ENCODE results near the gene RPL36AL. TPM values are rescaled to one million over a fixed set of nuclear protein-coding genes. Genes with fewer than 3 reads are reported as not detected.

The RPL36AL gene
- total RNA-seq, 2 experiments from 2014 or later: 339 to 370 TPM

GRCh38 chr14:49574038-49574437 is 46.4 kb downstream of the RPL36AL start:
- TF ChIP-seq CTCF (IDR thresholded peaks at IDR 0.05): no peak
- no peaks in the 10 kb centered on the region for H3K9me3 Mint-ChIP-seq
- CTCF ChIA-PET: interaction anchor here (0.5 kb wide), 1 partner anchor 38 kb away, joined by 3 read pairs; no protein-coding TSS in a partner anchor
- H3K27ac Mint-ChIP-seq: no peak overlapping the region
- peaks cover 11% of the 10 kb centered on the region for H3K4me1 Mint-ChIP-seq (ENCODE audit: low read depth)
- H3K4me3 Mint-ChIP-seq: no peak overlapping the region
- ATAC-seq (ENCODE audit: poor library complexity) (no peak), DNase-seq (no peak)
- no peaks in the 10 kb centered on the region for H3K27me3 Mint-ChIP-seq
- intact Hi-C loops (cut with DNase I, micrococcal nuclease): no loop called here
- POLR2A ChIA-PET: no interaction called here
- H3K4me1 ChIP-seq (ENCODE audit: insufficient read depth, low read length): no peaks in the 10 kb centered on the region
- H3K36me3 ChIP-seq (ENCODE audit: insufficient read depth, low read length): peaks cover 27% of the 10 kb centered on the region
- peaks cover 73% of the 10 kb centered on the region for H3K36me3 Mint-ChIP-seq (ENCODE audit: low read depth)
- H3K27me3 ChIP-seq (ENCODE audit: control insufficient read depth in 1 of 2, insufficient read depth in 2 of 2, low read length in 2 of 2): no peaks in the 10 kb centered on the region
- H3K27ac ChIP-seq (ENCODE audit: low read depth in 1 of 2, low read length in 2 of 2): no peak overlapping the region
- no peak overlapping the region for H3K4me3 ChIP-seq (ENCODE audit: low read length)
- peaks cover 4 to 6% of the 10 kb centered on the region in 2 experiments for H3K9me3 ChIP-seq (ENCODE audit: control insufficient read depth in 1 of 2, insufficient read depth in 1 of 2, low read length in 2 of 2)

- ATAC-seq (ENCODE audit: poor library complexity) (no peak), DNase-seq (no peak)
- Histone ChIP-seq H3K4me1 (ENCODE audit: insufficient read depth, low read length) (no peaks in the 10 kb centered on the region), H3K36me3 (ENCODE audit: insufficient read depth, low read length) (peaks cover 7% of the 10 kb centered on the region), H3K4me3 (ENCODE audit: low read length) (no peak overlapping the region), H3K27me3 (ENCODE audit: control insufficient read depth in 1 of 2, insufficient read depth in 2 of 2, low read length in 2 of 2) (no peaks in the 10 kb centered on the region), H3K9me3 (ENCODE audit: control insufficient read depth in 1 of 2, insufficient read depth in 1 of 2, low read length in 2 of 2) (peaks cover 4 to 6% of the 10 kb centered on the region in 2 experiments), H3K27ac (ENCODE audit: low read depth in 1 of 2, low read length in 2 of 2) (no peak overlapping the region)
- intact Hi-C loops (cut with DNase I, micrococcal nuclease): no loop called here
- H3K27me3 Mint-ChIP-seq: no peaks in the 10 kb centered on the region
- no peak overlapping the region for H3K27ac Mint-ChIP-seq
- ChIA-PET POLR2A (no interaction called here), CTCF (no interaction called here)
- no peak for TF ChIP-seq CTCF (IDR thresholded peaks at IDR 0.05)
- no peaks in the 10 kb centered on the region for H3K9me3 Mint-ChIP-seq
- H3K4me1 Mint-ChIP-seq (ENCODE audit: low read depth): no peaks in the 10 kb centered on the region
- H3K4me3 Mint-ChIP-seq: no peak overlapping the region
- peaks cover 38% of the 10 kb centered on the region for H3K36me3 Mint-ChIP-seq (ENCODE audit: low read depth)
Measured at GRCh38 chr14:49569281-49569680, 51.1 kb downstream of the RPL36AL start.

Other genes with a start within 250 kb of the RPL36AL start
- 1,000 to 10,000 TPM; 3,356 to 3,996 TPM for gene RPS29, start 34.2 kb downstream of the RPL36AL start, total RNA-seq
- 1 to 10 TPM; 3.2 to 5.8 TPM for gene LRR1, start 21.7 kb downstream of the RPL36AL start, total RNA-seq
- gene MGAT2, start 173 bp upstream of the RPL36AL start, total RNA-seq: 10 to 100 TPM; 15.0 to 15.1 TPM
- gene DNAAF2, start 14.6 kb upstream of the RPL36AL start, total RNA-seq: 1 to 10 TPM; 7.5 to 8.0 TPM
- 1 to 10 TPM; 1.2 to 1.4 TPM for gene POLE2, start 67.6 kb upstream of the RPL36AL start, total RNA-seq
- 10 to 100 TPM in 1 of 2 experiments, 1 to 10 TPM in 1; 9.8 to 11.8 TPM for gene KLHDC1, start 72.5 kb upstream of the RPL36AL start, total RNA-seq
- 100 to 1,000 TPM; 142 to 143 TPM for gene KLHDC2, start 147.5 kb upstream of the RPL36AL start, total RNA-seq
- 10 to 100 TPM; 96.0 to 97.7 TPM for gene NEMF, start 232.2 kb upstream of the RPL36AL start, total RNA-seq